ENCODE results near the gene CFAP210.

- TF ChIP-seq TRIM28 (IDR thresholded peaks at IDR 0.05; ENCODE audit: borderline replicate concordance, low read length) (no peak), ZNF510 (tag by site-specific recombination; IDR thresholded peaks at IDR 0.05; ENCODE audit: insufficient replicate concordance) (no peak), ZNF121 (tag by site-specific recombination; IDR thresholded peaks at IDR 0.05) (no peak), ZBTB11 (tag by site-specific recombination; conservative IDR thresholded peaks at IDR 0.05; ENCODE audit: low read depth) (no peak), ZNF335 (tag by site-specific recombination; conservative IDR thresholded peaks at IDR 0.05) (no peak), CTCF (tag by site-specific recombination; IDR thresholded peaks at IDR 0.05) (no peak), ZNF626 (tag by site-specific recombination; IDR thresholded peaks at IDR 0.05) (no peak), MYNN (tag by site-specific recombination; IDR thresholded peaks at IDR 0.05; ENCODE audit: borderline replicate concordance) (no peak), PBX3 (CRISPR knock-in tag; IDR thresholded peaks at IDR 0.05) (no peak), SP7 (tag by site-specific recombination; IDR thresholded peaks at IDR 0.05) (no peak), ZNF433 (tag by site-specific recombination; IDR thresholded peaks at IDR 0.05; ENCODE audit: low read depth) (no peak), REST (tag by site-specific recombination; IDR thresholded peaks at IDR 0.05) (no peak)
These were observed 73.7 kb downstream of the CFAP210 start for GRCh38 chr2:169620509-169620908.

Measured in HEK293 (cell line).